Trophoblast cell (in vitro differentiated cells and primary cell): ENCODE results near the gene PLCG1.
"Not testable (repeated sequence)": the region's sequence is repeated elsewhere in the genome, so short reads cannot be mapped to it uniquely, and the experiment has no call there.

Experiments used
- DNase-seq, 2 donors: peaks; one replicate each; pipeline ENCODE4 v3.0.0-alpha.2; 2016
- H2AFZ ChIP-seq: 2 replicates; pipeline ENCODE4 v1.6.1; 2013; ENCODE audit warnings: low read length, moderate library complexity, mild to moderate bottlenecking; ENCODE audit not compliant: insufficient read depth, poor library complexity
- H2AK5ac ChIP-seq: 2 replicates; pipeline ENCODE4 v1.6.1; 2013; ENCODE audit warnings: mild to moderate bottlenecking, low read length
- H2BK120ac ChIP-seq: 2 replicates; pipeline ENCODE4 v1.6.1; 2013; ENCODE audit warnings: low read length, mild to moderate bottlenecking, moderate library complexity; ENCODE audit not compliant: insufficient read depth, poor library complexity
- H2BK12ac ChIP-seq: 2 replicates; pipeline ENCODE4 v1.6.1; 2013; ENCODE audit warnings: mild to moderate bottlenecking, low read length, moderate library complexity
- H2BK5ac ChIP-seq: 2 replicates; pipeline ENCODE4 v1.6.1; 2013; ENCODE audit warnings: low read length, low read depth, moderate library complexity, mild to moderate bottlenecking; ENCODE audit not compliant: poor library complexity
- H3K14ac ChIP-seq: 2 replicates; pipeline ENCODE4 v1.6.1; 2013; ENCODE audit warnings: mild to moderate bottlenecking, low read length
- H3K18ac ChIP-seq: 2 replicates; pipeline ENCODE4 v1.6.1; 2013; ENCODE audit warnings: mild to moderate bottlenecking, low read length
- H3K23ac ChIP-seq: 2 replicates; pipeline ENCODE4 v1.6.1; 2013; ENCODE audit warnings: low read length
- H3K27ac ChIP-seq: 2 replicates; pipeline ENCODE4 v1.5.1; 2013; ENCODE audit warnings: low read depth, mild to moderate bottlenecking, inconsistent platforms, low read length, moderate library complexity
- H3K27me3 ChIP-seq: 2 replicates; pipeline ENCODE4 v1.6.1; 2013; ENCODE audit warnings: inconsistent platforms, mild to moderate bottlenecking, low read length, moderate library complexity; ENCODE audit not compliant: insufficient read depth
- H3K36me3 ChIP-seq, 2 experiments: 1 replicate in 1 of 2; 2 replicates in 1 of 2; pipeline ENCODE4 v1.6.1; 2013; ENCODE audit warnings: low read length in 2 of 2, mild to moderate bottlenecking in 2 of 2, moderate library complexity in 1 of 2; ENCODE audit not compliant: insufficient read depth in 2 of 2, control insufficient read depth in 1 of 2
- H3K4ac ChIP-seq: 2 replicates; pipeline ENCODE4 v1.6.1; 2013; ENCODE audit warnings: low read depth, mild to moderate bottlenecking, low read length, moderate library complexity
- H3K4me1 ChIP-seq, 2 experiments: 1 replicate in 1 of 2; 2 replicates in 1 of 2; pipeline ENCODE4 v1.6.1; 2013; ENCODE audit warnings: low read length in 2 of 2, mild to moderate bottlenecking in 2 of 2, moderate library complexity in 1 of 2; ENCODE audit not compliant: insufficient read depth in 2 of 2, control insufficient read depth in 1 of 2
- H3K4me2 ChIP-seq: 2 replicates; pipeline ENCODE4 v1.6.1; 2013; ENCODE audit warnings: inconsistent platforms, mild to moderate bottlenecking, low read length, moderate library complexity
- H3K4me3 ChIP-seq: 2 replicates; pipeline ENCODE4 v1.5.1; 2013; ENCODE audit warnings: mild to moderate bottlenecking, low read depth, low read length, inconsistent platforms
- H3K79me1 ChIP-seq: one replicate; pipeline ENCODE4 v1.6.1; 2013; ENCODE audit warnings: low read length
- H3K79me2 ChIP-seq: 2 replicates; pipeline ENCODE4 v1.6.1; 2013; ENCODE audit warnings: low read length, mild to moderate bottlenecking; ENCODE audit not compliant: control insufficient read depth, insufficient read depth, poor library complexity
- H3K9ac ChIP-seq: 2 replicates; pipeline ENCODE4 v1.6.1; 2013; ENCODE audit warnings: mild to moderate bottlenecking, low read length
- H3K9me3 ChIP-seq: 2 replicates; pipeline ENCODE4 v1.6.1; 2013; ENCODE audit warnings: low read depth, mild to moderate bottlenecking, control low read depth, inconsistent platforms, low read length; ENCODE audit not compliant: insufficient read depth
- H4K12ac ChIP-seq: 2 replicates; pipeline ENCODE4 v1.6.1; 2013; ENCODE audit warnings: low read depth, mild to moderate bottlenecking, low read length, moderate library complexity
- H4K8ac ChIP-seq: 2 replicates; pipeline ENCODE4 v1.6.1; 2013; ENCODE audit warnings: low read depth, mild to moderate bottlenecking, low read length, moderate library complexity
- H4K91ac ChIP-seq: one replicate; pipeline ENCODE4 v1.6.1; 2013; ENCODE audit warnings: low read depth, mild to moderate bottlenecking, low read length, moderate library complexity
- WGBS: extraction: QIAGEN DNeasy Blood & Tissue Kit; methylation state at CpG from one replicate; pipeline ENCODE4 v1.1.7; 2013; ENCODE audit warnings: missing lambda C conversion rate; ENCODE audit not compliant: insufficient read length, insufficient coverage; ENCODE audit errors: extremely low coverage; 5-methylcytosine and 5-hydroxymethylcytosine counted together

The PLCG1 gene

GRCh38 chr20:41132388-41132775 is 5.0 kb upstream of the PLCG1 start:
- H3K79me2 ChIP-seq, H2BK12ac ChIP-seq, H2BK5ac ChIP-seq, H3K27ac ChIP-seq, H2BK120ac ChIP-seq, H3K4me1 ChIP-seq, H3K4ac ChIP-seq, H3K4me3 ChIP-seq, H3K14ac ChIP-seq, H3K4me2 ChIP-seq, H2AFZ ChIP-seq, H3K9ac ChIP-seq, H3K23ac ChIP-seq, H4K12ac ChIP-seq, H4K91ac ChIP-seq, DNase-seq, H3K79me1 ChIP-seq, H3K18ac ChIP-seq, H3K27me3 ChIP-seq, H3K9me3 ChIP-seq, H3K36me3 ChIP-seq, H2AK5ac ChIP-seq, H4K8ac ChIP-seq: not testable (repeated sequence)
- no CpG with 5 or more reads among the region's 9 CpGs for WGBS

GRCh38 chr20:41133709-41134361 is 3.5 kb upstream of the PLCG1 start:
- no peak overlapping the region for H4K12ac ChIP-seq
- H2AFZ ChIP-seq: no peak overlapping the region
- no peak for DNase-seq
- peaks cover 22% of the 10 kb centered on the region for H3K79me2 ChIP-seq
- no peak overlapping the region for H3K18ac ChIP-seq
- no peaks in the 10 kb centered on the region for H3K9me3 ChIP-seq
- H2BK5ac ChIP-seq: no peak overlapping the region
- no peak overlapping the region for H3K27ac ChIP-seq
- no peak overlapping the region for H3K4me3 ChIP-seq
- H3K4me2 ChIP-seq: no peak overlapping the region
- H4K8ac ChIP-seq: no peak overlapping the region
- H3K23ac ChIP-seq: no peak overlapping the region
- H3K79me1 ChIP-seq: peaks cover 20% of the 10 kb centered on the region
- H3K36me3 ChIP-seq: peaks cover 4 to 5% of the 10 kb centered on the region in 2 experiments
- H3K4me1 ChIP-seq: peaks cover 7% of the 10 kb centered on the region in 2 experiments
- no peaks in the 10 kb centered on the region for H3K27me3 ChIP-seq
- H4K91ac ChIP-seq: no peak overlapping the region
- H2AK5ac ChIP-seq: no peak overlapping the region
- WGBS: no CpG with 5 or more reads among the region's 7 CpGs
- H3K4ac ChIP-seq: no peak overlapping the region
- H3K14ac ChIP-seq: no peak overlapping the region
- H2BK120ac ChIP-seq: no peak overlapping the region
- H3K9ac ChIP-seq: no peak overlapping the region
- no peak overlapping the region for H2BK12ac ChIP-seq

GRCh38 chr20:41134362-41135186 is 2.8 kb upstream of the PLCG1 start:
- Histone ChIP-seq H3K23ac (no peak overlapping the region), H2BK120ac (no peak overlapping the region), H3K9me3 (no peaks in the 10 kb centered on the region), H3K18ac (no peak overlapping the region), H3K36me3 (peaks cover 4 to 5% of the 10 kb centered on the region in 2 experiments), H4K12ac (no peak overlapping the region), H2AFZ (no peak overlapping the region), H3K9ac (no peak overlapping the region), H3K4me3 (no peak overlapping the region), H3K4ac (no peak overlapping the region), H2BK12ac (no peak overlapping the region), H2AK5ac (no peak overlapping the region), H4K8ac (no peak overlapping the region), H3K4me2 (no peak overlapping the region), H3K14ac (no peak overlapping the region), H3K27ac (no peak overlapping the region), H3K79me1 (peaks cover 20% of the 10 kb centered on the region), H3K27me3 (no peaks in the 10 kb centered on the region), H3K79me2 (peaks cover 27% of the 10 kb centered on the region), H2BK5ac (no peak overlapping the region), H3K4me1 (peaks cover 12% of the 10 kb centered on the region in 2 experiments), H4K91ac (no peak overlapping the region)
- WGBS: no CpG with 5 or more reads among the region's 9 CpGs
- no peak for DNase-seq

GRCh38 chr20:41135187-41135887 is 2.0 kb upstream of the PLCG1 start:
- H2AK5ac ChIP-seq: no peak overlapping the region
- no peak overlapping the region for H3K4ac ChIP-seq
- peaks cover 20% of the 10 kb centered on the region for H3K79me1 ChIP-seq
- H3K4me2 ChIP-seq: no peak overlapping the region
- no CpG with 5 or more reads among the region's 13 CpGs for WGBS
- H2BK5ac ChIP-seq: no peak overlapping the region
- no peak overlapping the region for H3K9ac ChIP-seq
- H3K27ac ChIP-seq: no peak overlapping the region
- H3K18ac ChIP-seq: no peak overlapping the region
- H3K4me3 ChIP-seq: no peak overlapping the region
- H3K4me1 ChIP-seq: peaks cover 14 to 19% of the 10 kb centered on the region in 2 experiments
- peak overlapping the region; percentile 5 for H4K8ac ChIP-seq
- H3K9me3 ChIP-seq: no peaks in the 10 kb centered on the region
- no peak overlapping the region for H3K14ac ChIP-seq
- no peak overlapping the region for H2AFZ ChIP-seq
- H3K36me3 ChIP-seq: peaks cover 7 to 10% of the 10 kb centered on the region in 2 experiments
- no peak overlapping the region for H4K91ac ChIP-seq
- H4K12ac ChIP-seq: peak overlapping the region; percentile 5
- H2BK120ac ChIP-seq: no peak overlapping the region
- no peak overlapping the region for H3K23ac ChIP-seq
- peaks cover 35% of the 10 kb centered on the region for H3K79me2 ChIP-seq
- DNase-seq: peak in 1 of 2 donors; percentile 71
- H3K27me3 ChIP-seq: no peaks in the 10 kb centered on the region
- H2BK12ac ChIP-seq: no peak overlapping the region
